ENCODE measurements around the gene SH3BGR.

- TF ChIP-seq CTCF (conservative IDR thresholded peaks at IDR 0.05; ENCODE audit: low read length) (no peak), EZH2phosphoT487 (IDR thresholded peaks at IDR 0.05; ENCODE audit: borderline replicate concordance) (no peak)
Measured at GRCh38 chr21:39503123-39503762, 51.5 kb downstream of the SH3BGR start.
